ENCODE data around the gene AGO4. TPM values are rescaled to one million over a fixed set of nuclear protein-coding genes. Genes with fewer than 3 reads are reported as not detected.

AGO4 gene
- total and polyA plus RNA-seq, 4 donors: 1.7 to 14.9 (median 7.3) TPM

DNA sequence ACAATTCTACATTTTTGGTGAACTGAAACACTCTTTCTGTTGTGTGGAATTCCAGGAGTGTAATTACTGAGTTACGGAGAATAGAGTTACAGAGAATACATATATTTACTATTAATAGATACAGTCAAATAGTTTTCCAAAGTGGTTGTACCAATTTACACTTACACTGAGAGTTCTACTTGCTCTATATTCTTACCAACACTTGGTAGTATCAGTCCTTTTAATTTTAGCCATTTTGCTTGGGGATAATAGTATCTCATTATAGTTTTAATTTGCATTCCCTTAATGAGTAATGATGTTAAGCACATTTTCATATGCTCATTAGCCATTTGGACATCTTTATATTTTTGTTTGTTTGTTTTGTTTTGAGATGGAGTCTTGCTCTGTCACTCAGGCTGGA, 28.9 kb downstream of the AGO4 start:
- H3K9ac ChIP-seq (ENCODE audit: low read depth in 1 of 2, low read length in 2 of 2): no peak overlapping the region

More for the DNA sequence above, 28.9 kb downstream of the AGO4 start:
- no peak for DNase-seq (ENCODE audit: low spot score)
- TF ChIP-seq, protein P1, sequence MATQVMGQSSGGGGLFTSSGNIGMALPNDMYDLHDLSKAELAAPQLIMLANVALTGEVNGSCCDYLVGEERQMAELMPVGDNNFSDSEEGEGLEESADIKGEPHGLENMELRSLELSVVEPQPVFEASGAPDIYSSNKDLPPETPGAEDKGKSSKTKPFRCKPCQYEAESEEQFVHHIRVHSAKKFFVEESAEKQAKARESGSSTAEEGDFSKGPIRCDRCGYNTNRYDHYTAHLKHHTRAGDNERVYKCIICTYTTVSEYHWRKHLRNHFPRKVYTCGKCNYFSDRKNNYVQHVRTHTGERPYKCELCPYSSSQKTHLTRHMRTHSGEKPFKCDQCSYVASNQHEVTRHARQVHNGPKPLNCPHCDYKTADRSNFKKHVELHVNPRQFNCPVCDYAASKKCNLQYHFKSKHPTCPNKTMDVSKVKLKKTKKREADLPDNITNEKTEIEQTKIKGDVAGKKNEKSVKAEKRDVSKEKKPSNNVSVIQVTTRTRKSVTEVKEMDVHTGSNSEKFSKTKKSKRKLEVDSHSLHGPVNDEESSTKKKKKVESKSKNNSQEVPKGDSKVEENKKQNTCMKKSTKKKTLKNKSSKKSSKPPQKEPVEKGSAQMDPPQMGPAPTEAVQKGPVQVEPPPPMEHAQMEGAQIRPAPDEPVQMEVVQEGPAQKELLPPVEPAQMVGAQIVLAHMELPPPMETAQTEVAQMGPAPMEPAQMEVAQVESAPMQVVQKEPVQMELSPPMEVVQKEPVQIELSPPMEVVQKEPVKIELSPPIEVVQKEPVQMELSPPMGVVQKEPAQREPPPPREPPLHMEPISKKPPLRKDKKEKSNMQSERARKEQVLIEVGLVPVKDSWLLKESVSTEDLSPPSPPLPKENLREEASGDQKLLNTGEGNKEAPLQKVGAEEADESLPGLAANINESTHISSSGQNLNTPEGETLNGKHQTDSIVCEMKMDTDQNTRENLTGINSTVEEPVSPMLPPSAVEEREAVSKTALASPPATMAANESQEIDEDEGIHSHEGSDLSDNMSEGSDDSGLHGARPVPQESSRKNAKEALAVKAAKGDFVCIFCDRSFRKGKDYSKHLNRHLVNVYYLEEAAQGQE (IDR thresholded peaks at IDR 0.05): no peak
- TF ChIP-seq FOXA2 (IDR thresholded peaks at IDR 0.05) (no peak), HNF4A (conservative IDR thresholded peaks at IDR 0.05) (no peak), EGR1 (IDR thresholded peaks at IDR 0.05; ENCODE audit: low read depth in 2 of 2) (no peak), FOXA1 (IDR thresholded peaks at IDR 0.05) (no peak), TAF1 (conservative IDR thresholded peaks at IDR 0.05) (no peak), GABPA (IDR thresholded peaks at IDR 0.05 in 1 of 2, conservative IDR thresholded peaks at IDR 0.05 in 1 of 2) (no peak), YY1 (IDR thresholded peaks at IDR 0.05) (no peak), JUND (IDR thresholded peaks at IDR 0.05) (no peak), RXRA (IDR thresholded peaks at IDR 0.05) (no peak), RAD21 (IDR thresholded peaks at IDR 0.05) (no peak), HNF4G (IDR thresholded peaks at IDR 0.05) (no peak), SP1 (IDR thresholded peaks at IDR 0.05) (no peak), NR2F2 (IDR thresholded peaks at IDR 0.05) (no peak)
- TF ChIP-seq, protein P2, sequence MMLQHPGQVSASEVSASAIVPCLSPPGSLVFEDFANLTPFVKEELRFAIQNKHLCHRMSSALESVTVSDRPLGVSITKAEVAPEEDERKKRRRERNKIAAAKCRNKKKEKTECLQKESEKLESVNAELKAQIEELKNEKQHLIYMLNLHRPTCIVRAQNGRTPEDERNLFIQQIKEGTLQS (IDR thresholded peaks at IDR 0.05): no peak
- TF ChIP-seq, protein P3, sequence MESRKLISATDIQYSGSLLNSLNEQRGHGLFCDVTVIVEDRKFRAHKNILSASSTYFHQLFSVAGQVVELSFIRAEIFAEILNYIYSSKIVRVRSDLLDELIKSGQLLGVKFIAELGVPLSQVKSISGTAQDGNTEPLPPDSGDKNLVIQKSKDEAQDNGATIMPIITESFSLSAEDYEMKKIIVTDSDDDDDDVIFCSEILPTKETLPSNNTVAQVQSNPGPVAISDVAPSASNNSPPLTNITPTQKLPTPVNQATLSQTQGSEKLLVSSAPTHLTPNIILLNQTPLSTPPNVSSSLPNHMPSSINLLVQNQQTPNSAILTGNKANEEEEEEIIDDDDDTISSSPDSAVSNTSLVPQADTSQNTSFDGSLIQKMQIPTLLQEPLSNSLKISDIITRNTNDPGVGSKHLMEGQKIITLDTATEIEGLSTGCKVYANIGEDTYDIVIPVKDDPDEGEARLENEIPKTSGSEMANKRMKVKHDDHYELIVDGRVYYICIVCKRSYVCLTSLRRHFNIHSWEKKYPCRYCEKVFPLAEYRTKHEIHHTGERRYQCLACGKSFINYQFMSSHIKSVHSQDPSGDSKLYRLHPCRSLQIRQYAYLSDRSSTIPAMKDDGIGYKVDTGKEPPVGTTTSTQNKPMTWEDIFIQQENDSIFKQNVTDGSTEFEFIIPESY (IDR thresholded peaks at IDR 0.05): no peak
- TF ChIP-seq, protein P4, sequence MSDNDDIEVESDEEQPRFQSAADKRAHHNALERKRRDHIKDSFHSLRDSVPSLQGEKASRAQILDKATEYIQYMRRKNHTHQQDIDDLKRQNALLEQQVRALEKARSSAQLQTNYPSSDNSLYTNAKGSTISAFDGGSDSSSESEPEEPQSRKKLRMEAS (IDR thresholded peaks at IDR 0.05): no peak
- TF ChIP-seq, protein P5, sequence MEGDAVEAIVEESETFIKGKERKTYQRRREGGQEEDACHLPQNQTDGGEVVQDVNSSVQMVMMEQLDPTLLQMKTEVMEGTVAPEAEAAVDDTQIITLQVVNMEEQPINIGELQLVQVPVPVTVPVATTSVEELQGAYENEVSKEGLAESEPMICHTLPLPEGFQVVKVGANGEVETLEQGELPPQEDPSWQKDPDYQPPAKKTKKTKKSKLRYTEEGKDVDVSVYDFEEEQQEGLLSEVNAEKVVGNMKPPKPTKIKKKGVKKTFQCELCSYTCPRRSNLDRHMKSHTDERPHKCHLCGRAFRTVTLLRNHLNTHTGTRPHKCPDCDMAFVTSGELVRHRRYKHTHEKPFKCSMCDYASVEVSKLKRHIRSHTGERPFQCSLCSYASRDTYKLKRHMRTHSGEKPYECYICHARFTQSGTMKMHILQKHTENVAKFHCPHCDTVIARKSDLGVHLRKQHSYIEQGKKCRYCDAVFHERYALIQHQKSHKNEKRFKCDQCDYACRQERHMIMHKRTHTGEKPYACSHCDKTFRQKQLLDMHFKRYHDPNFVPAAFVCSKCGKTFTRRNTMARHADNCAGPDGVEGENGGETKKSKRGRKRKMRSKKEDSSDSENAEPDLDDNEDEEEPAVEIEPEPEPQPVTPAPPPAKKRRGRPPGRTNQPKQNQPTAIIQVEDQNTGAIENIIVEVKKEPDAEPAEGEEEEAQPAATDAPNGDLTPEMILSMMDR (IDR thresholded peaks at IDR 0.05; ENCODE audit: low read depth, low read length, missing input control): no peak
- 96% methylated on average over 1 of the region's 1 CpG for WGBS
- Histone ChIP-seq H3K27me3 (ENCODE audit: control insufficient read depth in 4 of 4, insufficient read depth in 4 of 4, low read length in 3 of 4) (no peaks in the 10 kb centered on the region), H3K4me3 (ENCODE audit: low read depth in 1 of 3, low read length in 3 of 3) (no peak overlapping the region), H3K9me3 (ENCODE audit: control insufficient read depth in 4 of 4, low read length in 3 of 4) (no peaks in the 10 kb centered on the region), H3K27ac (ENCODE audit: low read depth in 1 of 2, low read length in 2 of 2) (no peak overlapping the region), H3K4me1 (ENCODE audit: control insufficient read depth in 4 of 4, insufficient read depth in 4 of 4, low read length in 3 of 4) (peaks cover 3 to 14% (median 9%) of the 10 kb centered on the region in 4 donors), H3K36me3 (ENCODE audit: control insufficient read depth in 4 of 4, insufficient read depth in 3 of 4, low read depth in 1 of 4, low read length in 3 of 4) (peaks cover 9 to 35% (median 23%) of the 10 kb centered on the region in 4 donors)
